ENCODE data around the gene PSTK. TPM values are rescaled to one million over a fixed set of nuclear protein-coding genes. Genes with fewer than 3 reads are reported as not detected.

PSTK gene
- total and polyA plus RNA-seq, 2 experiments from 2014 or later: 1.4 to 7.0 TPM

- Histone ChIP-seq H3K4me3 (no peak overlapping the region), H3K79me2 (ENCODE audit: insufficient read depth) (no peaks in the 10 kb centered on the region), H3K9me2 (ENCODE audit: insufficient read depth) (no peaks in the 10 kb centered on the region), H2AFZ (no peak overlapping the region), H3K9ac (no peak overlapping the region), H3K36me3 (ENCODE audit: low read depth) (no peaks in the 10 kb centered on the region; the same call in 1 of the 2 replicates), H4K20me1 (ENCODE audit: insufficient read depth) (no peaks in the 10 kb centered on the region), H3K4me1 (ENCODE audit: insufficient read depth) (0 out of 2 replicates have a peak, but pooled peaks cover 5% of the 10 kb centered on the region), H3K27ac (no peak overlapping the region), H3K9me3 (ENCODE audit: low read depth) (no peaks in the 10 kb centered on the region), H3K27me3 (replicated peaks; ENCODE audit: insufficient read depth) (no peaks in the 10 kb centered on the region), H3K4me2 (ENCODE audit: unreplicated experiment) (no peak overlapping the region), H3F3A (ENCODE audit: insufficient read depth) (peaks cover 7% of the 10 kb centered on the region; the same call in 1 of the 2 replicates)
- no peak for DNase-seq
- in situ Hi-C loops (cut with MboI): loop anchor here (25.0 kb wide), 1 partner anchor 697 kb away; no protein-coding TSS in a partner anchor
- 85 to 100% methylated on average over 2 of the region's 2 CpGs for WGBS, 2 experiments (ENCODE audit: low coverage in 1 of 2, low lambda C conversion rate in 2 of 2, missing lambda C conversion rate in 2 of 2)
- TF ChIP-seq EZH2 (IDR thresholded peaks at IDR 0.05; ENCODE audit: insufficient read depth, poor library complexity, severe bottlenecking) (no peak), EZH2phosphoT487 (IDR thresholded peaks at IDR 0.05; ENCODE audit: insufficient read depth, low read depth) (no peak)
Measured at GRCh38 chr10:122984708-122985107, 4.5 kb downstream of the PSTK start.

- peaks cover under 1% of the 10 kb centered on the region; the same call in 1 of the 2 replicates for H3F3A ChIP-seq (ENCODE audit: insufficient read depth)
- in situ Hi-C loops (cut with MboI): loop anchor here (25.0 kb wide), 1 partner anchor 699 kb away; no protein-coding TSS in a partner anchor
- DNase-seq: peak; percentile 54
Measured at GRCh38 chr10:122986335-122986734, 6.1 kb downstream of the PSTK start.

DNA sequence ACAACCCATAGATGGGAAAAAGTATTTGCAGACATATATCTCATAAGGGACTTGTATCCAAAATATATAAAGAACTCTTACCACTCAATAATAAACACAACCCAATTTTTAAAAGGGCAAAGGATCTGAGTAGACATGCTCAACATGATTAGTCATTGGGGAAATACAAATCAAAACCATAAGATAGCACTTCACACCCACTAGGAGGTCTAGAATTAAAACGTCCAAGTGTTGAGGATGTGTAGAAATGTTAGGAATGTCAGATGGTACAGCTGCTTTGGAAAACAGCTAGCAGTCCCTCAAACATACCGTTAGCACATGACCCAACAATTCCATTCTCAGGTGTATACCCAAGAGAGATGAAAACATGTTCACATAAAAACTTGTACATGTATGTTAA is 8.3 kb downstream of the PSTK start:
- no peaks in the 10 kb centered on the region for H3K79me2 ChIP-seq (ENCODE audit: insufficient read depth)
- no peaks in the 10 kb centered on the region for H3K27me3 ChIP-seq (replicated peaks; ENCODE audit: insufficient read depth)
- no peak overlapping the region for H3K9ac ChIP-seq
- no peak overlapping the region for H3K4me3 ChIP-seq
- peaks cover 5% of the 10 kb centered on the region; the same call in 1 of the 2 replicates for H3K4me1 ChIP-seq (ENCODE audit: insufficient read depth)
- 8 to 11% methylated on average over 2 of the region's 2 CpGs for WGBS, 2 experiments (ENCODE audit: low coverage in 1 of 2, low lambda C conversion rate in 2 of 2, missing lambda C conversion rate in 2 of 2)
- TF ChIP-seq EZH2 (IDR thresholded peaks at IDR 0.05; ENCODE audit: insufficient read depth, poor library complexity, severe bottlenecking): no peak
- no peak for TF ChIP-seq EZH2phosphoT487 (IDR thresholded peaks at IDR 0.05; ENCODE audit: insufficient read depth, low read depth)
- H4K20me1 ChIP-seq (ENCODE audit: insufficient read depth): no peaks in the 10 kb centered on the region
- H2AFZ ChIP-seq: no peak overlapping the region
- in situ Hi-C loops (cut with MboI): loop anchor here (25.0 kb wide), 1 partner anchor 701 kb away; no protein-coding TSS in a partner anchor
- H3F3A ChIP-seq (ENCODE audit: insufficient read depth): no peaks in the 10 kb centered on the region; the same call in 1 of the 2 replicates
- no peaks in the 10 kb centered on the region for H3K9me2 ChIP-seq (ENCODE audit: insufficient read depth)
- peaks cover 10% of the 10 kb centered on the region for H3K36me3 ChIP-seq (ENCODE audit: low read depth)
- H3K9me3 ChIP-seq (ENCODE audit: low read depth): no peaks in the 10 kb centered on the region
- no peak overlapping the region for H3K27ac ChIP-seq
- no peak overlapping the region for H3K4me2 ChIP-seq (ENCODE audit: unreplicated experiment)
- DNase-seq: peak; percentile 9

More at GRCh38 chr10:122986335-122986734, 6.1 kb downstream of the PSTK start:
- no peak overlapping the region for H3K4me3 ChIP-seq
- H3K4me1 ChIP-seq (ENCODE audit: insufficient read depth): peaks cover 7% of the 10 kb centered on the region; the same call in 1 of the 2 replicates
- 33 to 46% methylated on average over 6 of the region's 6 CpGs for WGBS, 2 experiments (ENCODE audit: low coverage in 1 of 2, low lambda C conversion rate in 2 of 2, missing lambda C conversion rate in 2 of 2)
- H3K9ac ChIP-seq: no peak overlapping the region
- no peak overlapping the region for H2AFZ ChIP-seq
- no peak overlapping the region for H3K27ac ChIP-seq
- H3K9me3 ChIP-seq (ENCODE audit: low read depth): no peaks in the 10 kb centered on the region
- no peaks in the 10 kb centered on the region for H4K20me1 ChIP-seq (ENCODE audit: insufficient read depth)
- H3K4me2 ChIP-seq (ENCODE audit: unreplicated experiment): no peak overlapping the region
- H3K9me2 ChIP-seq (ENCODE audit: insufficient read depth): no peaks in the 10 kb centered on the region
- H3K36me3 ChIP-seq (ENCODE audit: low read depth): no peaks in the 10 kb centered on the region; the same call in 1 of the 2 replicates
- no peak for TF ChIP-seq EZH2 (IDR thresholded peaks at IDR 0.05; ENCODE audit: insufficient read depth, poor library complexity, severe bottlenecking)
- no peak for TF ChIP-seq EZH2phosphoT487 (IDR thresholded peaks at IDR 0.05; ENCODE audit: insufficient read depth, low read depth)
- H3K27me3 ChIP-seq (replicated peaks; ENCODE audit: insufficient read depth): no peaks in the 10 kb centered on the region
- H3K79me2 ChIP-seq (ENCODE audit: insufficient read depth): no peaks in the 10 kb centered on the region

DNA sequence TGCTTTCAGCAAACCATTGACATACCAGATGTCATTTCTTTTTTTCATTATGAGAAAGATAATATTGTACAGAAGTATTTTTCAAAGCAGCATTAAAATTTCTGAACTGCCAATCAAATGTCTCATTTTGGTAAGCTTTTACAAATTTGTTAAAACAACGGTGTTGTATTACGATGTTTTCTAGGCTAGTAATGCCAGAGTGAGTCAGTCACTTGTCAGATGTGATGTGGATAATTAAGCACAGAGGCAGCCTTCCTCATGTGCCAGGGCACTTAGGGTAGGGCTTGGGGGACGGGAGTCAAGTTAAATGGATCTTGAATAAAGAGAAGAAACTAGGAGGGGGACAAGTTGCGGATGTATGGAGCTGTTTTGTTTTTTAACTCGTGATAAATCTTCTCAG is 10.1 kb downstream of the PSTK start:
- Histone ChIP-seq H3K27me3 (replicated peaks; ENCODE audit: insufficient read depth) (no peaks in the 10 kb centered on the region), H3K36me3 (ENCODE audit: low read depth) (peaks cover 18% of the 10 kb centered on the region)

More for the DNA sequence above, 10.1 kb downstream of the PSTK start:
- Histone ChIP-seq H4K20me1 (ENCODE audit: insufficient read depth) (no peaks in the 10 kb centered on the region), H3K9me2 (ENCODE audit: insufficient read depth) (no peaks in the 10 kb centered on the region), H3K79me2 (ENCODE audit: insufficient read depth) (no peaks in the 10 kb centered on the region), H3K9me3 (ENCODE audit: low read depth) (no peaks in the 10 kb centered on the region), H3K4me3 (no peak overlapping the region), H3K4me2 (ENCODE audit: unreplicated experiment) (no peak overlapping the region), H2AFZ (no peak overlapping the region), H3F3A (ENCODE audit: insufficient read depth) (no peaks in the 10 kb centered on the region; the same call in 1 of the 2 replicates), H3K27ac (no peak overlapping the region), H3K4me1 (ENCODE audit: insufficient read depth) (peaks cover 5% of the 10 kb centered on the region; the same call in 1 of the 2 replicates), H3K9ac (no peak overlapping the region)
- 42 to 44% methylated on average over 5 of the region's 5 CpGs for WGBS, 2 experiments (ENCODE audit: low coverage in 1 of 2, low lambda C conversion rate in 2 of 2, missing lambda C conversion rate in 2 of 2)
- DNase-seq: peak; percentile 49
- in situ Hi-C loops (cut with MboI): loop anchor here (25.0 kb wide), 1 partner anchor 703 kb away; no protein-coding TSS in a partner anchor
- TF ChIP-seq EZH2 (IDR thresholded peaks at IDR 0.05; ENCODE audit: insufficient read depth, poor library complexity, severe bottlenecking) (no peak), EZH2phosphoT487 (IDR thresholded peaks at IDR 0.05; ENCODE audit: insufficient read depth, low read depth) (no peak)
